WTC11 (cell line): ENCODE data around the gene ATM.
"Not testable (repeated sequence)": the region's sequence is repeated elsewhere in the genome, so short reads cannot be mapped to it uniquely, and the experiment has no call there.

Source experiments
- CREB1 ChIP-seq: sonication (generic); formaldehyde crosslinking; IDR thresholded peaks from 2 replicates; pipeline ENCODE4 v1.8.0; 2023; ENCODE audit warnings: mild to moderate bottlenecking, missing genetic modification reagents
- ELF4 ChIP-seq: sonication (generic); formaldehyde crosslinking; IDR thresholded peaks from 2 replicates; pipeline ENCODE4 v1.8.1; 2022; ENCODE audit warnings: low read depth, mild to moderate bottlenecking, moderate library complexity, missing genetic modification reagents
- FOXK1 ChIP-seq: sonication (generic); formaldehyde crosslinking; IDR thresholded peaks from 2 replicates; pipeline ENCODE4 v1.8.0; 2022; ENCODE audit warnings: mild to moderate bottlenecking, moderate library complexity, missing genetic modification reagents
- GABPB1 ChIP-seq: sonication (generic); formaldehyde crosslinking; IDR thresholded peaks from 2 replicates; pipeline ENCODE4 v1.8.1; 2023; ENCODE audit warnings: mild to moderate bottlenecking, missing genetic modification reagents
- JUN ChIP-seq: sonication (generic); formaldehyde crosslinking; IDR thresholded peaks from 2 replicates; pipeline ENCODE4 v1.8.0; 2023; ENCODE audit warnings: mild to moderate bottlenecking, missing genetic modification reagents
- NFATC4 ChIP-seq: fragments of 250-450 bp; sonication (Bioruptor Pico); IDR thresholded peaks from 2 replicates; pipeline ENCODE4 v1.9.0; 2021; ENCODE audit warnings: mild to moderate bottlenecking
- SMAD4 ChIP-seq: sonication (generic); formaldehyde crosslinking; IDR thresholded peaks from 2 replicates; pipeline ENCODE4 v1.8.0; 2022; ENCODE audit warnings: mild to moderate bottlenecking, missing genetic modification reagents
- TEAD4 ChIP-seq: sonication (generic); formaldehyde crosslinking; IDR thresholded peaks from 2 replicates; pipeline ENCODE4 v1.8.0; 2022; ENCODE audit warnings: mild to moderate bottlenecking, missing genetic modification reagents
- TF ChIP-seq, protein P1 (sequence below): fragments of 200-600 bp; IDR thresholded peaks from 2 replicates; pipeline ENCODE4 v1.8.0; 2022; ENCODE audit warnings: antibody characterized with exemption
- TF ChIP-seq, protein P2 (sequence below): sonication (generic); formaldehyde crosslinking; IDR thresholded peaks from 2 replicates; pipeline ENCODE4 v1.8.1; 2023; ENCODE audit warnings: mild to moderate bottlenecking, missing genetic modification reagents, borderline replicate concordance
- TF ChIP-seq, protein P3 (sequence below): sonication (generic); formaldehyde crosslinking; IDR thresholded peaks from 2 replicates; pipeline ENCODE4 v1.8.1; 2023; ENCODE audit warnings: mild to moderate bottlenecking, missing genetic modification reagents, moderate library complexity
- TF ChIP-seq, protein P4 (sequence below): sonication (generic); formaldehyde crosslinking; IDR thresholded peaks from 2 replicates; pipeline ENCODE4 v1.8.1; 2022; ENCODE audit warnings: mild to moderate bottlenecking, moderate library complexity, missing genetic modification reagents
- TF ChIP-seq, protein P5 (sequence below): sonication (generic); formaldehyde crosslinking; IDR thresholded peaks from 2 replicates; pipeline ENCODE4 v1.8.0; 2022; ENCODE audit warnings: mild to moderate bottlenecking, missing genetic modification reagents
- TF ChIP-seq, protein P6 (sequence below): sonication (generic); formaldehyde crosslinking; IDR thresholded peaks from 2 replicates; pipeline ENCODE4 v1.8.1; 2022; ENCODE audit warnings: low read depth, mild to moderate bottlenecking, moderate library complexity, missing genetic modification reagents, borderline replicate concordance

DNA sequence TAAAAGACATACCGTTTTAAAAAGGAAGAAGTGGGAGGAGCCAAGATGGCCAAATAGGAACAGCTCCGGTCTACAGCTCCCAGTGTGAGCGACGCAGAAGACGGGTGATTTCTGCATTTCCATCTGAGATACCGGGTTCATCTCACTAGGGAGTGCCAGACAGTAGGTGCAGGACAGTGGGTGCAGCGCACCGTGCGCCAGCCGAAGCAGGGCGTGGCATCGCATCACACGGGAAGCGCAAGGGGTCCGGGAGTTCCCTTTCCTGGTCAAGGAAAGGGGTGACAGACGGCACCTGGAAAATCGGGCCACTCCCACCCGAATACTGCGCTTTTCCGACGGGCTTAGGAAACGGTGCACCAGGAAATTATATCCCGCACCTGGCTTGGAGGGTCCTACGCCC is 150.6 kb downstream of the ATM start:
- TF ChIP-seq JUN; SMAD4; FOXK1 (CRISPR knock-in tag); TEAD4; GABPB1 (CRISPR knock-in tag); NFATC4 (CRISPR knock-in tag); ELF4 (CRISPR knock-in tag); CREB1: not testable (repeated sequence)
- TF ChIP-seq, protein P1, sequence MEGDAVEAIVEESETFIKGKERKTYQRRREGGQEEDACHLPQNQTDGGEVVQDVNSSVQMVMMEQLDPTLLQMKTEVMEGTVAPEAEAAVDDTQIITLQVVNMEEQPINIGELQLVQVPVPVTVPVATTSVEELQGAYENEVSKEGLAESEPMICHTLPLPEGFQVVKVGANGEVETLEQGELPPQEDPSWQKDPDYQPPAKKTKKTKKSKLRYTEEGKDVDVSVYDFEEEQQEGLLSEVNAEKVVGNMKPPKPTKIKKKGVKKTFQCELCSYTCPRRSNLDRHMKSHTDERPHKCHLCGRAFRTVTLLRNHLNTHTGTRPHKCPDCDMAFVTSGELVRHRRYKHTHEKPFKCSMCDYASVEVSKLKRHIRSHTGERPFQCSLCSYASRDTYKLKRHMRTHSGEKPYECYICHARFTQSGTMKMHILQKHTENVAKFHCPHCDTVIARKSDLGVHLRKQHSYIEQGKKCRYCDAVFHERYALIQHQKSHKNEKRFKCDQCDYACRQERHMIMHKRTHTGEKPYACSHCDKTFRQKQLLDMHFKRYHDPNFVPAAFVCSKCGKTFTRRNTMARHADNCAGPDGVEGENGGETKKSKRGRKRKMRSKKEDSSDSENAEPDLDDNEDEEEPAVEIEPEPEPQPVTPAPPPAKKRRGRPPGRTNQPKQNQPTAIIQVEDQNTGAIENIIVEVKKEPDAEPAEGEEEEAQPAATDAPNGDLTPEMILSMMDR = not testable (repeated sequence)
- TF ChIP-seq, protein P2, sequence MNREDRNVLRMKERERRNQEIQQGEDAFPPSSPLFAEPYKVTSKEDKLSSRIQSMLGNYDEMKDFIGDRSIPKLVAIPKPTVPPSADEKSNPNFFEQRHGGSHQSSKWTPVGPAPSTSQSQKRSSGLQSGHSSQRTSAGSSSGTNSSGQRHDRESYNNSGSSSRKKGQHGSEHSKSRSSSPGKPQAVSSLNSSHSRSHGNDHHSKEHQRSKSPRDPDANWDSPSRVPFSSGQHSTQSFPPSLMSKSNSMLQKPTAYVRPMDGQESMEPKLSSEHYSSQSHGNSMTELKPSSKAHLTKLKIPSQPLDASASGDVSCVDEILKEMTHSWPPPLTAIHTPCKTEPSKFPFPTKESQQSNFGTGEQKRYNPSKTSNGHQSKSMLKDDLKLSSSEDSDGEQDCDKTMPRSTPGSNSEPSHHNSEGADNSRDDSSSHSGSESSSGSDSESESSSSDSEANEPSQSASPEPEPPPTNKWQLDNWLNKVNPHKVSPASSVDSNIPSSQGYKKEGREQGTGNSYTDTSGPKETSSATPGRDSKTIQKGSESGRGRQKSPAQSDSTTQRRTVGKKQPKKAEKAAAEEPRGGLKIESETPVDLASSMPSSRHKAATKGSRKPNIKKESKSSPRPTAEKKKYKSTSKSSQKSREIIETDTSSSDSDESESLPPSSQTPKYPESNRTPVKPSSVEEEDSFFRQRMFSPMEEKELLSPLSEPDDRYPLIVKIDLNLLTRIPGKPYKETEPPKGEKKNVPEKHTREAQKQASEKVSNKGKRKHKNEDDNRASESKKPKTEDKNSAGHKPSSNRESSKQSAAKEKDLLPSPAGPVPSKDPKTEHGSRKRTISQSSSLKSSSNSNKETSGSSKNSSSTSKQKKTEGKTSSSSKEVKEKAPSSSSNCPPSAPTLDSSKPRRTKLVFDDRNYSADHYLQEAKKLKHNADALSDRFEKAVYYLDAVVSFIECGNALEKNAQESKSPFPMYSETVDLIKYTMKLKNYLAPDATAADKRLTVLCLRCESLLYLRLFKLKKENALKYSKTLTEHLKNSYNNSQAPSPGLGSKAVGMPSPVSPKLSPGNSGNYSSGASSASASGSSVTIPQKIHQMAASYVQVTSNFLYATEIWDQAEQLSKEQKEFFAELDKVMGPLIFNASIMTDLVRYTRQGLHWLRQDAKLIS (CRISPR knock-in tag) = not testable (repeated sequence)
- TF ChIP-seq, protein P3, sequence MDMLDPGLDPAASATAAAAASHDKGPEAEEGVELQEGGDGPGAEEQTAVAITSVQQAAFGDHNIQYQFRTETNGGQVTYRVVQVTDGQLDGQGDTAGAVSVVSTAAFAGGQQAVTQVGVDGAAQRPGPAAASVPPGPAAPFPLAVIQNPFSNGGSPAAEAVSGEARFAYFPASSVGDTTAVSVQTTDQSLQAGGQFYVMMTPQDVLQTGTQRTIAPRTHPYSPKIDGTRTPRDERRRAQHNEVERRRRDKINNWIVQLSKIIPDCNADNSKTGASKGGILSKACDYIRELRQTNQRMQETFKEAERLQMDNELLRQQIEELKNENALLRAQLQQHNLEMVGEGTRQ = not testable (repeated sequence)
- TF ChIP-seq, protein P4, sequence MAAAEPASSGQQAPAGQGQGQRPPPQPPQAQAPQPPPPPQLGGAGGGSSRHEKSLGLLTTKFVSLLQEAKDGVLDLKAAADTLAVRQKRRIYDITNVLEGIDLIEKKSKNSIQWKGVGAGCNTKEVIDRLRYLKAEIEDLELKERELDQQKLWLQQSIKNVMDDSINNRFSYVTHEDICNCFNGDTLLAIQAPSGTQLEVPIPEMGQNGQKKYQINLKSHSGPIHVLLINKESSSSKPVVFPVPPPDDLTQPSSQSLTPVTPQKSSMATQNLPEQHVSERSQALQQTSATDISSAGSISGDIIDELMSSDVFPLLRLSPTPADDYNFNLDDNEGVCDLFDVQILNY (CRISPR knock-in tag) = not testable (repeated sequence)
- TF ChIP-seq, protein P5, sequence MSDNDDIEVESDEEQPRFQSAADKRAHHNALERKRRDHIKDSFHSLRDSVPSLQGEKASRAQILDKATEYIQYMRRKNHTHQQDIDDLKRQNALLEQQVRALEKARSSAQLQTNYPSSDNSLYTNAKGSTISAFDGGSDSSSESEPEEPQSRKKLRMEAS (CRISPR knock-in tag) = not testable (repeated sequence)
- TF ChIP-seq, protein P6, sequence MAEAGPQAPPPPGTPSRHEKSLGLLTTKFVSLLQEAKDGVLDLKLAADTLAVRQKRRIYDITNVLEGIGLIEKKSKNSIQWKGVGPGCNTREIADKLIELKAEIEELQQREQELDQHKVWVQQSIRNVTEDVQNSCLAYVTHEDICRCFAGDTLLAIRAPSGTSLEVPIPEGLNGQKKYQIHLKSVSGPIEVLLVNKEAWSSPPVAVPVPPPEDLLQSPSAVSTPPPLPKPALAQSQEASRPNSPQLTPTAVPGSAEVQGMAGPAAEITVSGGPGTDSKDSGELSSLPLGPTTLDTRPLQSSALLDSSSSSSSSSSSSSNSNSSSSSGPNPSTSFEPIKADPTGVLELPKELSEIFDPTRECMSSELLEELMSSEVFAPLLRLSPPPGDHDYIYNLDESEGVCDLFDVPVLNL (CRISPR knock-in tag) = not testable (repeated sequence)
